HG03571 (cell line): ENCODE results near the gene IFNG-AS1.

Experiments
- ATAC-seq: cut with Tn5 transposase; IDR thresholded peaks from one replicate; pipeline ENCODE4 v1.9.1; 2021; ENCODE audit not compliant: unreplicated experiment

The IFNG-AS1 gene

DNA sequence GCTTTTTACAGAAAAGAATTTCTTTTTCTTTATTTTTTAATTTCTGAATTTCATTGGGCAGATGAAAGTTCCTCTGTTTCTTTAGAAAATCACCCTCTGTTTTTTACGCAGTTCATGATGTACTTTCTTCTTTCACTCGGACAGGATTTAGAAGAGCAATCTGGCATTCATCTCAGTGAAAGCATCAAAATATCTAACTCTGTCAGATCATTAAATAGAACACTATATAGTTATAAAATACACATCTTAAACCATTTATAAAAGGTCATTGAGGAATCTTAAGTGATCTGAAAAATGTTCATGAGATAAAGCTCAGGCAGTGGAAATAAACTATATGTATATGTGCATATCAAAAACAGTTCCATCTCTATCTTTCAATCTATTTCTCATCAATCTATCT lies 3.9 kb downstream of the IFNG-AS1 start:
- no peak for ATAC-seq

DNA sequence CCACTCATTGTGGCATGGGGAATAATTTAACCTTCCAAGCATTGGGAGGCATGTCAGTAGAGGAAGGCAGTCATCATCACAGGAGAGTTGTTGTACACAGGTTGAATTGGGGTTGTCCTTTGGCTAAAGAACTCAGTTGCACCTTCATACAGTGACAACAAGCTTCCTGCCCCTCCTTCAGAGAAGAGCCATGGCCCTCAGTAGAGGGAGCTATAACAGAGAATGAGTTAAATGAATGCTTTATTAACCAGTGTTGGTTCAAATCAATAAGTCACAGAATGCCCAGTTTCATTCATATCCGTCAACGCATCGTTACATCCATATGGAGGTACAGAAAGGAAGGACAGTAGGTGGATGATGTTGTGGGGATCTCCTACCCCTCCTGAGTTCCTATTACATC lies 4.8 kb downstream of the IFNG-AS1 start:
- no peak for ATAC-seq

DNA sequence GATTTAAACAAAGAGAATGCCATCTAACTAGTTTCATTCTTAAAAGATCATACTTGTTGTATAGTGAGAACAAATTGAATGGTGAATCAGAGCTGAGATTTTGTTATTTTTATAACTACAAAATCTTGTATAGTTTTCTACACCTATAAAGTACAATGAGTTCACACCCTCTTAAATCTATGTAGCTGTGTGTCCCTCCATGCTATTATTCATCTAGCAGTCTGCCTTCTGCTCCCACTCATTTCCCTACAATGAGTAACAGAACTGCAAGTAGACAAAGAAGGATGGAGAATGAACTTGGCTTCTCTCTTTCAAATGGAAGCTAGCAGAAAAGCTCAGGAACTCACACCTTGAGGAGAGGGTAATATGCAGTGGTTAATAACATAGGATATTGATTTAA lies 7.1 kb downstream of the IFNG-AS1 start:
- ATAC-seq: no peak

DNA sequence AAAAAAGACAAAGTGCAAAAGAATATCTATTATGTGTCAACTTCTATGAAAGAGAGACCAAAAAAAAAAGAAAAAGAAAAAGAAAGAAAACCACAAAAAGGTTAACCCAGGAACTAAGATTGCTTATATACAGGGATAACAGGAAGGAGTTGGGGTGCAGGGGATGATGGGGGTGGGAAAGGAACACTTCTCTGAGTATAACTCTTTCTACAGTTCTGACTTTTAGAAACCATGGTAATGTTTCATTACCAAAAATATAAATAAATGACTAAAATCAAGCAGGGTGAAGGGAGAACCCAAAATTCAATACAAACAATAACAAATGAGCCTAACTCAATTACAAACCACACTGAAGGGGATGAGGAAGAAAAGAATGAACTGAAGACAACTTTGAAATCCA lies 9.1 kb downstream of the IFNG-AS1 start:
- no peak for ATAC-seq

DNA sequence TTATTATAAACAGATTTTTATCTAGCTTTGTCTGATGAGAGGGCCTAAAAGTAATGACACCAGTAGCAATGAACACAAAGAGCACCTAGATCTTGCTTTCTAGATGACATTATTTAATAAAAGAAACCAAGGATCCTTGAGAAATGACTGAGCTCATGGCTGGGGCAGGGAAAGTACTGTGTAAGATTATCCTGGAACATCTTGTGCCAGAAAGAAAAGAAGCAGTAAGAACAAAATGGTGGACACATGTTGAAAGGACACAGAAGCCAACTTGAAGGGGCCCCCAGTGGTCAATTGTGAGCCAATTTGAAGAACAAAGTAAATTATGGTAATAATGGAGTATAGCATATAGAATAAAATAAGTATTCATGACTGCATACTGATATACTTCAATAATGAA lies 10.0 kb downstream of the IFNG-AS1 start:
- no peak for ATAC-seq

DNA sequence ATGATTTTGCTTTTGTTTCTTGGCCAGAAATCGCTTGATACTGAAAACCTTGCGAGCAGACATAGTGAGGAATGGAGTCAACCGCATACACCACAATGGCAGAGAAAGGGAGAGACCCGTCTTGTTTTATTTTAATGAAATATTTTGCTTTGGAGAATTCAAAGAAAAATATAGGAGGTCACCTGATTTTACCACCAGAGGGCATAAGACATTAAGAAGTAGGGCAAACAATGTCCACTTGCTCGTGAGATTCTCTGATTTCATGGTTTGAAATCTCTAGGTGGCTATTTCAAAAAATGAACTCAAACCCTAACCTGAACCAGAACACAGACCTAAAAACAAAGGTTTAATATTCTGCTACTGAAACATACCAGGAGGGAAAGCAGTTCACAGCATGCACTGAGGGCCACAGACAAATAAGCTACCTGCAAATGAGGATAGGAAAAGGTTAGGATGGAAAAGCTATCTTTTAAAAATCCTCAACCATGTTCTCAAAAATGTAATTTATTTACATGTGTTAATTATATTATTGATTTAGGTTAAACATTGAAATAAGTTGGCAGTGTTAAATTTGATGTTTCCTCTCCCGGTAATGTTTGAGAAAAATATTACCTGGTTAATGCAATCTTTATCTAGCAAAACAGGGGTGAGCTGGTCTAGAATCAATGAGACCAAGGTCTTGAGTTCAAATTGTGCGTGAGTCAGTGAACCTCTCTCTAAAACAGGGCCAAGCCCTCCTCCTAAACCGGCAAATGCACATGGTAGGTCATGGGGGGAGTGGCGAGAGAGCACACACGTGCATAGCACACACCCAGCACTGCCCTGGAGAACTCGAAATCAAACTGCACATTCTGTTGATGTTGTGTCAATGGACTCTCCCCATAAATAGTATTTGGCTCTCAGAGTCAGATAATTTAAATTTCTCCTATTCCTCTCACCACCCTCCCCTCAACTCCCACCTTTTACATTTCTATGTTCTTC lies 12.5 kb downstream of the IFNG-AS1 start:
- no peak for ATAC-seq

DNA sequence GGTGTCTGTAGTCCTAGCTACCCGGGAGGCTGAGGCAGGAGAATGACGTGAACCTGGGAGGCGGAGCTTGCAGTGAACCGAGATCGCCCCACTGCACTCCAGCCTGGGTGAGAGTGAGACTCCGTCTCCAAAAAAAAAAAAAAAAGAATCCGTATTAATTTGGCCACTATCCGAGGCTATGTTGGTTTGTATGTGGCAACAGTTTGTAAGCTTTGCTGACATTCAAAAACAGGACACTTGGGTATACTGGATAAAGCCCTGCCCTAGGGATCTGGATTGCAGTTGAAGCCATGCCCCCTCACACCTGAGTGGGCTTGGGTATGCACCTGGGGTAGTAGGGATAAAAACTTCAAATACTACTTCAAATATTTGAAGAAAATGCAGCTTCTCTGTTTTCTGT lies 14.5 kb downstream of the IFNG-AS1 start:
- ATAC-seq: no peak

DNA sequence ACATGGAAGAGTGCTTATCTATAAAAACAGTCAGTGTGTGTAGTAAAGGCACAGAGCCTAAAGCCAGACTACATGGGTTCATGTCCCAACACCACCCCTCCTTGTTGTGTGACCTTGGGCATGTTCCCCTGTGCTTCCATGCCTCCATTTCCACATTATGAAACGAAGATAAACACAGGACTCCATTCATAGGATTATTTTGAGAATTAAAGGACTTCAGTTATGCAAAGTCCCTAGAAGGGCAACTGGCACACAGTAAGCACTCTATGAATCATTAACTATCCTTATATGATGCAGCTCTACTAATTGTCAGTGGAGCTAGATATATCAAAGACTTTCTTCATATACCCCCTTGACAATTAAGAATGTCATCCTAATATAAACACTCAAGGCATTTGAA lies 17.8 kb downstream of the IFNG-AS1 start:
- ATAC-seq: no peak

DNA sequence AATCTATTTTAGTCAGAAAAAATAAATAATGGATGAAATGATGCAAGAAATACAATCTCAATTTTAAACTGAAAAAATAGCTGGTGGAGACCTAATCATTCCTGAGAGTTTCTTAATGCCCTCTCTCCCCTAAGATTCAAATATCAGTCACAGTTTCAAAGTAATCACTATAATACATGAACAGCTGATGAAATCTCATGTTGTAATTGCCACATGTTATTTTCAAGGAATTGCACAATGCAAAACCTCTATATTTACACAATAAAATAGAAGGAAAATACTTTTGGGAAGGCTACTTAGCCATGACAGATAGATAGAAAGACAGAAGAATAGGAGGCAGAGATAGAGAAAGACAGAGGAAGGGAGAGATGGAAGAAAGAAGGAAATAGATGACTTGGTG lies 18.2 kb downstream of the IFNG-AS1 start:
- ATAC-seq: no peak

DNA sequence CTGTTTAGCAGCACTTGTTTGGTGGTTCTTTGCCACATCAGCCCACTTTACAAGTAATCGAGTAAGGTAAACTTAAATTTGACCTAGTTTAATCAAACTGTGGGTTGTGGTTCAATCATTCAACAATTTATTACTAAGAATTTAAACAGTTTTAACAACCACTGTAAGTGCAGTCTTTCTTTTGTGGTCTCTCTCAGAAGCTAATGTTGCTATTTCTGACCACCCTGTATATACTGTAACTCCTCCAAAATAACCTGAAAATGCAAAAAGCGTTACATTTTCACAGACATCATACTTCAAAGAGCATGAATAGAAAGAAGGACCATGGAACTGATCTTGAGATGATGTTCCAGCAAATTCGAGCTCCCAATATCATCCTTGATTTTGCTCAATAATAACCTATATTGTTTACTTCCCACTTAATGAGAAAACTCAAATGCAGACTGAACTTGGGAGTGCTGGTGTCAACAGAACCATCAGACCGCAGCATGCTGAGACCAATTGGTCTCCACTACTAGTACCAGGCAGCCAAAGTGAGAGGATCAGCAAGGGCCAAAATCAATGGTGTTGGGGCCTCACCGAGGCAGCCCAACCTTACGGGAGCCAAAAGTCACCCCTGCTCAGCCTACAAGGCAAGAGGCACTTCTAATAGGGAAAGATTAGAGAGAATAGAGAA lies 22.1 kb downstream of the IFNG-AS1 start:
- no peak for ATAC-seq

DNA sequence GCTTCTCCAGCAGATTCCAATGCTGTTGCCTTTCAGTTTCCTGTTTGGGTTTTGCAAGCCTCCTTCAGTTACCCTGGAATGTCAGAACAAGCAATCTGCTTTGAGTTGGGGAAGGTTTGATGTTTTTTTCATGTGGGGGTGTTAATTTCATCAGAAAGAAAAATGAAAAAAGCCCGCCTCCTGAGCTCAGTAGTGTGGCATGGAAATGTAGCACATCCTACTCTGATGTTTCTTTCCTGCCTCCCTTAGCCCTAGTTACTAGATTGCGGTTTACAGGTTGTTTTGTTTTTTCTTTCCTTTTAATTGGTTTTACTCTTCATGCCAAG lies 22.6 kb downstream of the IFNG-AS1 start:
- no peak for ATAC-seq

DNA sequence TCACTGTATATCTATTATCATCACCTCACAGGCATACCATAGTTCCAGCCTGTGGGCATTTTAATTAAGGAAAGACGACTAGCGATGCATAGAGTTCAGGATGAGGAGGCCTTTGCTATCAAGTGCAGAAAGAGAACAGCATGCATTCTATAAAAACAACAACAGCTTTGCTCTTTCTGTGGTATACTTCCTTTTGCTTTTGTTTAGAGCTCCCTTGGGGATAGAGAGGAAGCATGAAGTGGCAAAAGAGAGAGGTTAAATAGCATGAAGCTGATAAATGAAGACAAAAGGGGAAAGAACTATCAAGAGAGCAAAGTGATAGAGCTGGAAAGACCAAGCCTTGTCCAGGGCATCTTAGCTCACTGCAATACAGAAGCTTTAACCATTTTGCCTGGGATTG lies 23.5 kb downstream of the IFNG-AS1 start:
- ATAC-seq: peak; percentile 92

DNA sequence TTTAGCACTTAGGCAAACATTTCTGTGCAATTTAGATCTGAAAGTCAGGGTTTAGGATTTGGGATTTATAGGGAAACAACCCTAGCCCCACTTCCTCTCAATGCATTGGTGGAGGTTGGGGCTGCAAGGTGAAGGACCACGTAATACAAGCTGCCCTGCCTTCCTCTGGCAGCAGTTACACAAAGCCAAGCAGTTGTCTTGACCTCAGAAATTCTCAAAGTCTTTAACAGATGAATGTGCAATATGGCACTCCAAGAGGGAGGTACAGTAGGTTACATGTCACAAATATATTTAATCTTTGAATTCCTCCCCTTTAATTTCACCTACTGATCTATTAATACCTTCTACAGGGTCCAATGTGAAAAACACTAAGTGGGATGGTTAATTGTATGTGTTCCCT lies 23.9 kb downstream of the IFNG-AS1 start:
- ATAC-seq: no peak

DNA sequence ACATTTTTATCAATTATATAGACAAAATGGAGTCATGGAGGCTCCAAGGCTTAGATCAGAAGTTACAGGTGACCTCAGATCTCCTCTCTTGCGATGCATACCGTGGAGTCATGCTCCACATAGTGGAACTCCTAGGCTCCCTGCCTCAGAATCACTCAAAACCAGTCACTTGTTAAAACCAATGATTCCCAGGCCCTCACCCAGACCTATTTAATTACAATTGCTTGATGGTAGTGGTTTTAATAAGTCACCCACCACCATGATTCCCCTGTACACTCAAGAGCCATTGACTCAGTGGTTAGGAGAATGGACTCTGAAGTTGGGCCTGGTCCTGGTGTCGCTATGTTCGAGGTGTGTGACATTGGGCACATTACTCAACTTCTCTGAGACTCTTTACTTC lies 26.9 kb downstream of the IFNG-AS1 start:
- no peak for ATAC-seq

DNA sequence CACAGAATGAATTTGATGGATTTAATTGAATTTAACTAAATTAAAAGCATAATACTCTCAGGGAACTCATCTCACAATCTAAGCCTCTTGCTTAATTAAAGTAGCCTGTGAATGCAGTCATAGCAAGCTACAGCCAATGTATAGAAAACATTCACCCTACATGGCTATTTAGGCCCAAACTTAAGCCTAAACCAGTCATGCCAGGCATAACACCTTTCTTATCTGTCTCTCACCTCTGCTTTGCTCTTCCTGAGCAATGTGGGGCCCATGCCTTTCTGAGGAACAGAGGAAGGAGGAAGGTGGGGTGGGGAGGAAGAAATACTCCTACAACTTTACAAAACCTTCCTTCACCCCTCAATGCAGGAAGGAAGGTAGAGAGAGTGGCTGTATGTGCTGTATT lies 29.1 kb downstream of the IFNG-AS1 start:
- ATAC-seq: no peak

DNA sequence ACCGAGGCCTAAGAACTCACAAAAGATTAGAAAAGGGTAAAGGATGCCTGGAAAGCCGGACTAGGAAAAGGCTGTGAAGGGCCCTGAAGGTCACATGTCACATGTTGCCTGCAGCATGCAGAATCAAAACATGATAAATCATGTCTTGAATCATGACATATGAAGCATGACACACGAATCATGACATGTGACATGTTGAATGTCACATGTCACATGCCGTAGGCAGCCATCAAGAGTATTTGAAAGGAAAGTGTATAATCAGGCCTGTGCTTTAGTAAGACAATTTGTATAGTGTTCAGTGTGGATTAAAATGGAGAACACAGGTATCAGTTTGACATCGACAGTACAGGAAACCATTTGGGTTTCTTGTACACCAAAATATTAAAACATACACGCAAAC lies 30.8 kb downstream of the IFNG-AS1 start:
- no peak for ATAC-seq

DNA sequence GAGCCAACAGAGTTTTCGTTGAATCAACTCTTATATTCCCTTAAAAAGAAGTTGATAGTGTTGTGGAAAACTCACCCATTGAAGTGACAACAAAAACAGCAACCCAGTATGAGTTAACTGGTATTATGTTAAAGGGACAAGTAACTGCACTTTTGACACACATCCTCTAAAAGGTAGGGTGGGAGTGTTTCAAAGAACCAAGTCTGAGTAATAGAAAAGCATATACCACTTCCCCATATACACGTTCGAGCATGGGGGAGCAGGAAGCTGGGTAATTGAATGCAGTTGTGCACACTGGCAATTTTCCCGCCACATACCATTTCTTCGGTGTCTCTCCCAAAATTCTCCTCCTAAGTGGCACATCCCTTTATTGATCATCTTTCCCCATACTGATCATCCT lies 31.5 kb downstream of the IFNG-AS1 start:
- no peak for ATAC-seq

DNA sequence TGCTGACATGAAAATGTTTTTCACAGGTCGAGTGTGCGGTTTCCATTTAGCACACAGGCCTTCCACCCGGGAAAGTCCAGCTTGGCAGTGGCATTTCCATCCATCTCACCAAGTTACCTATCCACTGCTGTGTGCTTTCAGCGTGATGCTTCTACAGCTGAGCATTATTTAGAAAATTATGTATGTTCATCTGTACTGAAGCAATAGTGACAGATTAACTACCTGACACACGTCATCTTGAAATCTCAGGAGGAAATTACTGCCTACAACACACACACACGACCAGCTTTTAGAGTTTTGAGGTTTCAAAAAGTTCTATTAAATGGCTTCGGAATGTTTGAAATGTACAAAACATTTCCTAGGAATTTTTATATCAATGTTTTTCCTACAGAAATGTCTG lies 39.4 kb downstream of the IFNG-AS1 start:
- ATAC-seq: no peak

DNA sequence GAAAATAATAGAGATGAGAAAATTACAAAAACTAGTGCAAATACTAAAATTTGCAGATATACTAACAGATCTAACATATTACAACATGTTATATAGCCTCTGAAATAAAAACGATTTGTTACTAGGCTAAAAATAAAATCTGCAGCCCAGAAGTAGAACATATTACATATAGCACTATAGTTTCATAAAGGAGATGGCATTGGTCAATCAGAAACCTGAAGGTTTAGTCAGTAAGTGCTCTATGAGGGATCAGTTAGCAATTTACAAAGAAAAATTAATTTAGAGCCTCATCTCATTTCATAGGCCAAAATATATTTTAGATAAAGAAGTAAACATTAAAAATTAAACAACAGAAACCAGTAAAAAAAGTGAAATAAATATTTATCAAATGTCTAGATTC lies 41.0 kb downstream of the IFNG-AS1 start:
- no peak for ATAC-seq

DNA sequence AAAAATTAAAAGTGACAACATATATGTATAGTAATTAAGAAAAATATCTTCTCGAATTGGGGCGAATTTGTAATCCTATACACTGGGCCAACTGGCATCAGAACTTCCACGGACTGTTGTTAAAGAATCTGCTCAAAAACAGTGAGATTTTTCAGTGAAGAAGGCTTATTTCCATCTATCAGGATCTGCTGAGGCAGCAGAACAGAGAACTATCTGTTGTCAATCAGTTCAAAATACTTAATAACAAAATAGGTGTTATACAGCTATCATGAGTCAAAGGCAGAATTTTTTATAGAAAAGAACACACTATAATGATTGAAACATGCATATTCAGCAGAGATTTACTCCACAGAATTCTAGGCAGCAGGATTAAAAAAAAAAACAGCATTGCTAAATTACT lies 41.9 kb downstream of the IFNG-AS1 start:
- ATAC-seq: no peak

DNA sequence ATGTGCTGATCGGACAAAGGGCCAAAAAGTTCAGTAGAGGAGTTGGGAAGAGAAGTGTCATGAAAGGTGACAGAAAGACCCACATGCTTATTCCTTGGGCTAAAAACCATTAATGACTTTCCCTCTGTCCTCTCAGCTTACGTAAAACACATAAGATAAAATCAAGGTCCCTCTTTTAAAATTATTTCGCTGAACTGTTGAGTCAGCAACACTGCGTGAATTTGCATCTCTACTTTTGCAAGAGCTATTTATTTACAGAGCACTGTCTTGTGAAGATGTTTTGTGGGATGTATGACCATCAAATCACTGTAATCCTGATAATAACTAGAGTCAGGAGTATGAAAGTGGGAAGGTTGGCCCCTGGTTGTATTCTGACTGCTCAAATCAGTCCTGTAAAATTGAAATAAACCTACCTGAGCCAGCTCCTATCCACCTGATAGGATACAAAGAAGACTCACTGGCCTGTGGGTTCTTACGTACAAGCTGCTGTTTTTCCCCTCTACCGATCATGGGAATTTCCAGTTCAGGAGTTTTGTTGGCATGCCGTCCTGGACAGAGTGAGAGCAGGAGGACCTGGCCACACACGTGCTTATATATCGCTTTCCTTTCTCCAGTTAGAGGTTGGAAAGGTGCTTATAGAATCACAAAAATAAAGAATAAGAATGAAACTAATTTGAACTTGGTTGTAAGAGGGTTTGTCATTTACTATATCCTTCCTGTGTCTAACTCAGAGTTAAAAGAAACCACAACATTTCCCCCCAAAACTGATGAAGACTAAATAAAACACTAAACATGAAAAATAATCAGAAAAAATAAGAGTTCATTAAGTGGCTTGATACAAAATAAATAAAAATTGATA lies 42.9 kb downstream of the IFNG-AS1 start:
- ATAC-seq: no peak

DNA sequence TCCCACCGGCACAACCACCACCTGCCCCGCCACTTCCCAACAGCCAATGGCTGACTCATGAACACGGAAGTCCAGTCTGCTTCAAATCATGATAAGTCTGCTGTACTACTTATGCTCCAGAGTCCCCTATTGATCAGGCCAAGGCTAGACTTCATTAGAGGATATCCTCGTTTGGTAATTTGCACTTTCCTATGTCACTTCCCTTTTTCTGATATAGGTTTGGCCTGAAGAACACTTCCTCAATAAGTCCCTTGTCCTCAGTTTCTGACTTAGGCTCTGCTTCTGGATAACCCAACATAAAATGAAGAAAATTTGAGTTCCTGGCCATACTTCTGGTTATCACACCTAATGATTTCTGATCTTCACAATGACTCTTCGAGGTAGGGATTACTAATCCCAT lies 45.3 kb downstream of the IFNG-AS1 start:
- ATAC-seq: no peak
